ENCODE data around the gene MORC2.

DNA sequence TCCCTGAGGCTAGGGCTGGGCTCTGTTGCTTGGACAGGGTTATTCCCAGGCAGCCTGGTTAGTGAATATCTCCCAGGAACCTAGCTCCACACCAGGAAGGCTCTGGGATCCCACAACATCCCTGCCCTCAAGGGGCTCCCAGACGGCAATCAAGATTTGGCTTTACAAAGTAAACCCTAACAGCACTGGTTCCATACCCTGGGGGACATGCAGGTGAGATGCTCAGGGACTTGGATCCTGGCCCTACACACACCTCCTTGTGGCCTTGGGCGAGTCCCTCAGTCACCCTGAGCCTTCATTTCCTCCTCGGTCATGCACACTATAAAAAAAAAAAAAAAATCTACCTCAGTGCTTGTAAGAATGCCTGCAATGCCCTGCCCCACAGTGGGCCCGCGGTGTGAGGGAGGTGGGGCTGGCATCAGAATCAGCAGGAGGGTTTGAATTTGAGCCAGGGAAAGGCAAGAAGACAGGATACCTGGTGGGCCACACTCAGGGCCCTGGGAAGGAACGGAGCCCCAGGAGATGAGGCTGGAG lies 86.3 kb downstream of the MORC2 start:
- TF ChIP-seq EZH2phosphoT487 (IDR thresholded peaks at IDR 0.05; ENCODE audit: low read length): no peak
- TF ChIP-seq, protein P1, sequence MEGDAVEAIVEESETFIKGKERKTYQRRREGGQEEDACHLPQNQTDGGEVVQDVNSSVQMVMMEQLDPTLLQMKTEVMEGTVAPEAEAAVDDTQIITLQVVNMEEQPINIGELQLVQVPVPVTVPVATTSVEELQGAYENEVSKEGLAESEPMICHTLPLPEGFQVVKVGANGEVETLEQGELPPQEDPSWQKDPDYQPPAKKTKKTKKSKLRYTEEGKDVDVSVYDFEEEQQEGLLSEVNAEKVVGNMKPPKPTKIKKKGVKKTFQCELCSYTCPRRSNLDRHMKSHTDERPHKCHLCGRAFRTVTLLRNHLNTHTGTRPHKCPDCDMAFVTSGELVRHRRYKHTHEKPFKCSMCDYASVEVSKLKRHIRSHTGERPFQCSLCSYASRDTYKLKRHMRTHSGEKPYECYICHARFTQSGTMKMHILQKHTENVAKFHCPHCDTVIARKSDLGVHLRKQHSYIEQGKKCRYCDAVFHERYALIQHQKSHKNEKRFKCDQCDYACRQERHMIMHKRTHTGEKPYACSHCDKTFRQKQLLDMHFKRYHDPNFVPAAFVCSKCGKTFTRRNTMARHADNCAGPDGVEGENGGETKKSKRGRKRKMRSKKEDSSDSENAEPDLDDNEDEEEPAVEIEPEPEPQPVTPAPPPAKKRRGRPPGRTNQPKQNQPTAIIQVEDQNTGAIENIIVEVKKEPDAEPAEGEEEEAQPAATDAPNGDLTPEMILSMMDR (IDR thresholded peaks at IDR 0.05; ENCODE audit: low read length): no peak

All from MM.1S (cell line).